SU-DHL-6 (cell line): ENCODE results near the gene GALNT17.

Experiments
- H2AFZ ChIP-seq: fragments of 200-600 bp; sonication (generic); 2 replicates; pipeline ENCODE4 v1.6.1; 2014; ENCODE audit warnings: low read depth, mild to moderate bottlenecking, moderate library complexity, mixed read lengths, antibody characterized with exemption, low read length; ENCODE audit not compliant: severe bottlenecking
- H3F3A ChIP-seq: fragments of 200-600 bp; shearing (Covaris generic); 2 replicates; pipeline ENCODE4 v1.6.0; 2016; ENCODE audit warnings: antibody characterized with exemption, mild to moderate bottlenecking; ENCODE audit not compliant: insufficient read depth
- H3K27ac ChIP-seq: fragments of 200-600 bp; sonication (generic); 2 replicates; pipeline ENCODE4 v1.5.1; 2016; ENCODE audit warnings: low read depth, mild to moderate bottlenecking, low read length, moderate library complexity, mixed read lengths
- H3K27me3 ChIP-seq: fragments of 200-600 bp; sonication (generic), shearing (Covaris generic); 2 replicates; pipeline ENCODE4 v1.6.0; 2014; ENCODE audit warnings: mild to moderate bottlenecking, low read length
- H3K36me3 ChIP-seq: fragments of 200-600 bp; sonication (generic); 2 replicates; pipeline ENCODE4 v1.6.1; 2014; ENCODE audit warnings: mild to moderate bottlenecking, low read length, mixed read lengths
- H3K4me2 ChIP-seq: fragments of 300-600, 200-600 bp; shearing (Covaris generic), sonication (generic); 2 replicates; pipeline ENCODE4 v1.6.0; 2014; ENCODE audit warnings: low read length, low read depth, mild to moderate bottlenecking; ENCODE audit not compliant: poor library complexity, severe bottlenecking
- H3K4me3 ChIP-seq: fragments of 200-600 bp; sonication (generic); 2 replicates; pipeline ENCODE4 v1.5.1; 2014; ENCODE audit warnings: antibody characterized with exemption, low read length, mild to moderate bottlenecking, mixed read lengths; ENCODE audit not compliant: insufficient read depth, poor library complexity, severe bottlenecking
- H3K79me2 ChIP-seq: fragments of 200-600 bp; sonication (generic); 2 replicates; pipeline ENCODE4 v1.6.1; 2014; ENCODE audit warnings: mild to moderate bottlenecking, low read length, moderate library complexity; ENCODE audit not compliant: insufficient read depth
- H3K9ac ChIP-seq: fragments of 200-600 bp; sonication (generic); 2 replicates; pipeline ENCODE4 v1.7.0; 2014; ENCODE audit warnings: mild to moderate bottlenecking, low read length
- H3K9me2 ChIP-seq: fragments of 200-600 bp; sonication (generic); replicated peaks from 2 replicates; pipeline ENCODE4 v1.6.1; 2014; ENCODE audit warnings: low read length; ENCODE audit not compliant: insufficient read depth
- H3K9me3 ChIP-seq: fragments of 200-600 bp; sonication (generic); 2 replicates; pipeline ENCODE4 v1.6.1; 2014; ENCODE audit warnings: low read length, mixed read lengths; ENCODE audit not compliant: insufficient read depth
- H4K20me1 ChIP-seq: fragments of 200-600 bp; sonication (generic); 2 replicates; pipeline ENCODE4 v1.6.1; 2014; ENCODE audit warnings: low read depth, mild to moderate bottlenecking, antibody characterized with exemption, low read length, moderate library complexity, mixed read lengths
- CTCF ChIP-seq: fragments of 200-600 bp; sonication (generic); IDR thresholded peaks from one replicate; pipeline ENCODE4 v1.5.1; 2017; ENCODE audit warnings: antibody characterized with exemption, mild to moderate bottlenecking, low read length, moderate library complexity; ENCODE audit not compliant: insufficient read depth, poor library complexity, severe bottlenecking
- EZH2phosphoT487 ChIP-seq: fragments of 200-600 bp; sonication (generic), shearing (Covaris generic); conservative IDR thresholded peaks from 2 replicates; pipeline ENCODE4 v1.6.1; 2018; ENCODE audit warnings: mild to moderate bottlenecking, antibody characterized with exemption, low read length, moderate library complexity, mixed read lengths

GALNT17 gene

GRCh38 chr7:71679480-71679879 is 547.5 kb downstream of the GALNT17 start:
- no peak overlapping the region for H3K4me3 ChIP-seq
- H3K9me2 ChIP-seq: no peaks in the 10 kb centered on the region
- no peak overlapping the region for H2AFZ ChIP-seq
- no peak overlapping the region for H3K27ac ChIP-seq
- H3K36me3 ChIP-seq: no peaks in the 10 kb centered on the region
- H3K79me2 ChIP-seq: no peaks in the 10 kb centered on the region
- H3K4me2 ChIP-seq: no peak overlapping the region
- TF ChIP-seq CTCF (no peak), EZH2phosphoT487 (no peak)
- no peaks in the 10 kb centered on the region for H3K9me3 ChIP-seq
- no peaks in the 10 kb centered on the region; the same call in 1 of the 2 replicates for H3K27me3 ChIP-seq
- H3K9ac ChIP-seq: no peak overlapping the region
- H4K20me1 ChIP-seq: no peaks in the 10 kb centered on the region
- no peaks in the 10 kb centered on the region for H3F3A ChIP-seq

DNA sequence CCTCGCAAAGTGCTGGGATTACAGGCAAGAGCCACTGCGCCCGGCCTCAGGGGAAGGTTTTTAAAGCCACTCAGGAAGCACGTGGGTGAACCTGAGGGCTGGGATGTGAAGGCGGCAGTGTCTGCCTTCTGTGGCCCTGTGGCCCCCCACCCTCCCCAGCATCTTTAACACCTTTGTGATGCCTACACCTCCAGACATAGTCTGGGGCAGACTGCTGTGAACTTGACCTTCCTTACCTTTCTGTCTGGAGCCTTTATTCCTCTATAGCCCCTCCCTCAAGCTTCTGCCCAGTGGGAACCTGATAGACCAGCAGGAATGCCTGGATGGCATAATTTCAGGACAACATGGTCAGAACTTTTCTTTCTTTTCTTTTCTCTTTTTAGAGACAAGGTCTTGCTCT is 550.2 kb downstream of the GALNT17 start:
- Histone ChIP-seq H3K79me2 (no peaks in the 10 kb centered on the region), H4K20me1 (no peaks in the 10 kb centered on the region), H3K4me2 (no peak overlapping the region), H3K36me3 (no peaks in the 10 kb centered on the region), H3K27me3 (no peaks in the 10 kb centered on the region; the same call in 1 of the 2 replicates), H3K9ac (no peak overlapping the region), H3K9me3 (no peaks in the 10 kb centered on the region), H3F3A (no peaks in the 10 kb centered on the region), H3K9me2 (no peaks in the 10 kb centered on the region), H3K27ac (no peak overlapping the region), H3K4me3 (no peak overlapping the region), H2AFZ (no peak overlapping the region)
- no peak for TF ChIP-seq EZH2phosphoT487
- TF ChIP-seq CTCF: no peak

DNA sequence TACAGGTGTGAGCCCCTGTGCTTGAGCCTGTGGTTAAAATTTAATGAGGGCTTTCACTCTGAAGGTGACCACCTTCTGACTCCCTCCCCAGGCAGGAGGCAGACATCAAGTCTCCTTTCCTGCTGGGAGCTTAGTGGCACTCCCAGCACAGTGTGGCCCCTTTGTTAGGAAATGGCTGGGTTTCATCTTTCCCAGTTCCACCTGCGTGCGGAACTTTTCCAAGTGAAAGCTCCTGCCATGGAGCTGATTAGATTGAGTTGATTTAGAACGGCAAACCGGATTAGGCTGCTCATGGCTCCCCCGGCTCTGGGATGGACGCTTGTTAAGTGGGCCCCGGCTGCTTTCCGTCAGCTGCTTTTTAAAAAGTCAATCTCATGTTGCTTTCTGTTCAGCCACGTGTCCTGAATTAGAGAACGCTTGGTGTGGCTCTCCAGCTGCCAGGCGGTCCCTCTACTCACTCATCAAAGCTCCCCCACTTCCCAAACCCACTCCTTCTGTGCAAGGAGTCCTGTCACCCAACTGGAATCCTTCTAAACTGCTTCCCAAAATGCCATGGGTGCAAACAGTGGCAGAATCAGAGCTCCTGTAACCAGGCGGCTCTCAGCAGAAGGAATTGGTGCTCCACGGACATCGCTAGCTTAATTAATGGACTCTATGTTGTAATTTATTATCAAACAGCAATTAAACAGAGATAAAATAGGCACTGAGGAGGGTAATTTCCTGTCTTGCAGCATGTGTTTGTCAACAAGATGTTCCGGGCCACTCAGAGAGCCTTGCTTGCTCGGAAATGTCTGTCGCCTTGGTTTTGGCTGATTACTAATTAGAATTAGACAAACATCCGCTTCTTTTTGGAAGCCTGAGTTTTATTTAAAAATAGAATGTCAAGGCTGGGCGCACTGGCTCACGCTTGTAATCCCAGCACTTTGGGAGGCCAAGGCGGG is 551.2 kb downstream of the GALNT17 start:
- H3K27ac ChIP-seq: no peak overlapping the region
- no peak overlapping the region for H3K4me3 ChIP-seq
- H4K20me1 ChIP-seq: no peaks in the 10 kb centered on the region
- H3K79me2 ChIP-seq: no peaks in the 10 kb centered on the region
- no peaks in the 10 kb centered on the region for H3K9me3 ChIP-seq
- H2AFZ ChIP-seq: no peak overlapping the region
- H3K9ac ChIP-seq: no peak overlapping the region
- no peak overlapping the region for H3K4me2 ChIP-seq
- no peaks in the 10 kb centered on the region; the same call in 1 of the 2 replicates for H3K27me3 ChIP-seq
- H3K36me3 ChIP-seq: no peaks in the 10 kb centered on the region
- no peaks in the 10 kb centered on the region for H3K9me2 ChIP-seq
- no peak for TF ChIP-seq CTCF
- no peak for TF ChIP-seq EZH2phosphoT487
- H3F3A ChIP-seq: no peaks in the 10 kb centered on the region
